Large intestine (tissue), 3 donors: ENCODE measurements around the gene SENP7. TPM values are rescaled to one million over a fixed set of nuclear protein-coding genes. Genes with fewer than 3 reads are reported as not detected.
A peak's percentile ranks its signal among the peaks of the same experiment; 100 is the strongest.

Experiments
- DNase-seq, 2 donors: peaks; one replicate each; pipeline versions ENCODE4 v3.0.0 to v3.0.0-alpha.2; 2013
- H3K27ac ChIP-seq: one replicate; pipeline ENCODE4 v1.5.1; 2013; ENCODE audit warnings: low read length
- H3K27me3 ChIP-seq: 2 replicates; pipeline ENCODE4 v1.6.1; 2013; ENCODE audit warnings: low read length; ENCODE audit not compliant: control insufficient read depth, insufficient read depth
- H3K36me3 ChIP-seq: 2 replicates; pipeline ENCODE4 v1.6.1; 2013; ENCODE audit warnings: low read length; ENCODE audit not compliant: control insufficient read depth, insufficient read depth
- H3K4me1 ChIP-seq: one replicate; pipeline ENCODE4 v1.6.1; 2013; ENCODE audit warnings: low read length; ENCODE audit not compliant: control insufficient read depth, insufficient read depth
- H3K4me3 ChIP-seq: one replicate; pipeline ENCODE4 v1.5.1; 2013; ENCODE audit warnings: low read length
- H3K9me3 ChIP-seq: one replicate; pipeline ENCODE4 v1.6.1; 2013; ENCODE audit warnings: mild to moderate bottlenecking, low read depth, low read length, moderate library complexity; ENCODE audit not compliant: control insufficient read depth
- WGBS: methylation state at CpG from one replicate; pipeline ENCODE4 v1.1.5; 2013; ENCODE audit warnings: low lambda C conversion rate; ENCODE audit not compliant: insufficient coverage; 5-methylcytosine and 5-hydroxymethylcytosine counted together
- polyA plus RNA-seq: library from polyadenylated mRNA; unstranded; fragments of 120-200 nt; gene quantifications from one replicate; pipeline ENCODE4 v1.2.1, GENCODE V29; 2013

The SENP7 gene
- polyA plus RNA-seq, 1 donor, result 41.1 TPM

DNA sequence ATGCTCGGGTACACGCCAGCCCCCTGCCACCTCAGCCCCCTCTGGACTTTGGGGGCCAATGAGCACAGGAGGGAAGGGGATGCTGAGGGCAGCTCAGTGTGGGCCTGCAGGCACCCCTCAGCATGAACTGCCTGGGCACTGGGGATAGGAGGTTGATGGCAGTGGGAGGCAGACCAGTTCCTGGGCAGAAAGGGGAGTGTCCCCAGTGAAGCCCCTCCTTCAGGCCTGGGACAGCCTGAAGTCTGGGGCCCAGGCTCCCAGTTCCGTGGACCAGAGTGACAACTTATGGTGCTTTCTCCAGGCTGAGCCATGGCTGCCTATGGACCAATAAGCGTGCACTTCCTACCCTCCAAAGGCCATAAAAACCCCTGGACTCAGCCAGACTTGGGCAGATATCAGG lies 129.4 kb downstream of the SENP7 start:
- H3K36me3 ChIP-seq, result peaks cover 6% of the 10 kb centered on the region
- H3K27me3 ChIP-seq, result no peaks in the 10 kb centered on the region
- H3K4me3 ChIP-seq, result no peak overlapping the region
- H3K9me3 ChIP-seq, result peaks cover 27% of the 10 kb centered on the region
- H3K27ac ChIP-seq, result no peak overlapping the region
- no peak for DNase-seq
- no CpG with 5 or more reads among the region's 4 CpGs for WGBS
- H3K4me1 ChIP-seq, result no peaks in the 10 kb centered on the region

DNA sequence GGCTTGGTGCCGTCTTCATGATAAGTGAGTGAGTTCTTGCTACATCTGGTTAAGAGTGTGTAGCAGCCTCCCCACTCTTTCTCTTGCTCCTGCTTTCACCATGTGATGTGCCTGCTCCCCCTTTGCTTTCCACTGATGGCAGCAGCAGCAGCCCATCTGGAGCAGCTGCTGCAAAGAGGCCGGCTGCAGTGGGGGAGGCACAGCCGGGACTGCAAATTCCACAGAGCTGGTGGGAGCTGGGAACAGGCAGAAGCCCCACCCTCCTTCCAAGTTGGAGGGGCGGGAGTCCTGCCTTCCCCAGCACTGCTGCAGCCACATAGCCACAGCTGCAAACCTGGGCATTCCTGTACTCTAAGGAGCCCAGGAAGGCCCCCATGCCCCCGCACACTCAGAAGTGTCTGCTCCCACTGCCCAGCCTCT lies 129.8 kb downstream of the SENP7 start:
- Histone ChIP-seq H3K36me3 (peaks cover 6% of the 10 kb centered on the region), H3K4me3 (no peak overlapping the region), H3K27ac (no peak overlapping the region), H3K9me3 (peaks cover 23% of the 10 kb centered on the region), H3K4me1 (no peaks in the 10 kb centered on the region), H3K27me3 (no peaks in the 10 kb centered on the region)
- no CpG with 5 or more reads among the region's 5 CpGs for WGBS
- DNase-seq, result peak in 1 of 2 donors; percentile 19

DNA sequence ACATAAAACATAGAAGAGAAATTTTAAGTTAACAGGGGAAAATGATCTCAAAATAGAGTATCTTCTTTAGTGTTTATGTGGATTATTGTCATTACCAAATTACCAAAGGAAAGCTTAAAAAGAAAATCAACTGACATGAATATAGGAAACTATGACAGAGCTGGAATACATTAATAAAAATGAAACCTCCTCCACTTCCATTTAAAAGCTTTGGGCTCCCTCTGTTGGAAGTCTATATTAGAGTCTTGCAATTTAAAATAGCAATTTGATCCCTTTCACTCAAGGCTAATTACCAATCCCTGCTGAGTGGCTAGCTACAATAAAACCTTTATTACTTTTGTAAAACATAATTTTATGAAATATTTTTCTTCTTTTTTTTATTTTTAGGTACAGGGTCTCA lies 131.2 kb downstream of the SENP7 start:
- Histone ChIP-seq H3K27me3 (no peaks in the 10 kb centered on the region), H3K4me3 (no peak overlapping the region), H3K9me3 (peaks cover 13% of the 10 kb centered on the region), H3K4me1 (peaks cover 8% of the 10 kb centered on the region), H3K27ac (no peak overlapping the region), H3K36me3 (peaks cover 6% of the 10 kb centered on the region)
- DNase-seq, result peak in 1 of 2 donors; percentile 19

DNA sequence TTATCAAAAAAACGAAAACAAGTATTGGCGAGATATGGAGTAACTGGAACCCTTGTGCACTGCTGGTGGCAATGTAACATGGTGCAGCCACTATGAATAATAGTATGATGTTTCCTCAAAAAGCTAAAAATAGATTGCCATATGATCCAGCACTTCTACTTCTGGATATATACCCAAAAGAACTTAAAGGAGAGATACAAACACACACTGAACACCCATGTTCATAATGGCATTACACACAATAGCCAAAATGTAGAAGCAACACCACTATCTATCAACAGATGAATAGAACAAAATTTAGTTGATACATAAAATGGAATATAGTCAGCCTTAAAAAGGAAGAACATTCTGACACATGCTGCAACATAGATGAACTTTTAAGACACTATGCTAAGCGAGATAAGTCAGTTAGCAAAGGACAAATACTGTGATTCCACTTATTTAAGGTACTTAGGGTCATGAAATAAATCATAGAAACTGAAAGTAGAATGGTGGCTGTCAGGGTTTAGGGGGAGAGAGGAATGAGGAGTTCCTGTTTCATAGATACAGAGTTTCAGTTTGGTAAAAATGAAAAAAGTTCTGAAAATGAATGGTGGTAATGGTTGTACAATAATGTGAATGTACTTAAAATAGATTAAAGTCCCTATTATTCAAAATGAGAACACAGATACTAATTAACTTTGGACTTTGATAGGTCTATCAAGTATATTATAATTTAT lies 133.2 kb downstream of the SENP7 start:
- H3K27ac ChIP-seq, result no peak overlapping the region
- H3K4me3 ChIP-seq, result no peak overlapping the region
- H3K4me1 ChIP-seq, result peaks cover 16% of the 10 kb centered on the region
- DNase-seq, result peak in 1 of 2 donors; percentile 10
- peaks cover 6% of the 10 kb centered on the region for H3K36me3 ChIP-seq
- H3K9me3 ChIP-seq, result peaks cover 13% of the 10 kb centered on the region
- H3K27me3 ChIP-seq, result no peaks in the 10 kb centered on the region
- WGBS, result 86% methylated on average over 2 of the region's 3 CpGs

DNA sequence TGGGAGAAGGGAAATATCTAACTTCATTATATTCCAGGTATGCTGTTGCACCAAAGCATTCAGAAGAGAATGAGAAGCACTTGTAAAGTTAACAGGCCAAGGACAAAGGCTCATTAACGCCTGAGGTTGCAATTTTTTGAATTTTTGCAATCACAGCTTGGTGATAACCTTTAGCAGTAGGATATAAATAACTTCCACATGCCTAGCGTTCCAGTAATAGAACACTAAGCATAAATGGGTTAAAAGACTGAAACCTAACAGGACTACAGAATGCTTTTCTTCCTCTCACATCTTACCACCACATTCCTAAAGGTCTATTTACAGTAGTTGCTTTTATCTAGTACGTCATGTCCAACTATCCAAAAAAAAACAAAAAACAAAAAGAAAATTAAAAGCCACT lies 135.2 kb downstream of the SENP7 start:
- 60% methylated on average over 1 of the region's 3 CpGs for WGBS
- peak in 1 of 2 donors; percentile 56 for DNase-seq
- H3K4me3 ChIP-seq, result no peak overlapping the region
- peak overlapping the region; percentile 6 for H3K27ac ChIP-seq
- H3K4me1 ChIP-seq, result peaks cover 16% of the 10 kb centered on the region
- H3K36me3 ChIP-seq, result no peaks in the 10 kb centered on the region
- H3K27me3 ChIP-seq, result no peaks in the 10 kb centered on the region
- H3K9me3 ChIP-seq, result peaks cover 13% of the 10 kb centered on the region

DNA sequence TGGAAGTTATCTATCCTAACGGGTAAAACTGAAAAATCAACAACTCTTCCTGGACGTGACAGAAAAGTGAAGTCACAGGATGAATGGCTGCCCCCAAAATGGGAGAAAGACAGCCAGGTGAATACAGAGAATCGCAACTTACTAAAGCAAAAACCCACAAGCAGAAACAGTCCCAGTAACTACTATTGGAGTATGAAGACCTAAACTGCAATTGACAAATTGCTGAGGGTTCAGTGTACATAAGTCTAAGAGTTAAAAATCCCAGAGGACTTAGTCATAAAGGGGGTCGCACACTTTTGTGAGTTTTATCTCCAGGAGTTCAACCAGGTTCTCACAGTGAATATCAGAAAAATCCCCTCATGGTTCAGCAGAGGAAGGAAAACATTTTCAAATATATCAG lies 135.8 kb downstream of the SENP7 start:
- no peak for DNase-seq
- Histone ChIP-seq H3K4me1 (peaks cover 16% of the 10 kb centered on the region), H3K9me3 (peaks cover 13% of the 10 kb centered on the region), H3K27ac (peak overlapping the region; percentile 6), H3K27me3 (no peaks in the 10 kb centered on the region), H3K4me3 (no peak overlapping the region), H3K36me3 (no peaks in the 10 kb centered on the region)
- WGBS, result 46% methylated on average over 3 of the region's 4 CpGs

DNA sequence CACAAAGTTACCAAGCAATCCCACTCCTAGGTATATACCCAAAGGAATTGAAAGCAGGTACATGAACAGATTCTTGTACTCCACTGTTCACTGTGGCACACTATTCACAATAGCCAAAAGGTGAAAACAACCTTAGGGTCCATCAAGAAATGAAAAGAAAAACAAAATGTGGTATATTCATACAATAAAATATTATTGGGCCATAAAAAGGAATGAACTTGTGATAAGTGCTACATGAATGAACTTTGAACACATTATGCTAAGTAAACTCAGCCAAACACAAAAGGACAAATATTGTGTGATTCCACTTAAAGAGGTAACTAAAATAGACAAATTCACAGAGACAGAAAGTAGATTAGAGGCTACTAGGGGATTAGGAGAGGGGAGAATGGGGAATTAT lies 137.4 kb downstream of the SENP7 start:
- H3K36me3 ChIP-seq, result no peaks in the 10 kb centered on the region
- H3K4me3 ChIP-seq, result no peak overlapping the region
- peaks cover 13% of the 10 kb centered on the region for H3K9me3 ChIP-seq
- H3K4me1 ChIP-seq, result peaks cover 16% of the 10 kb centered on the region
- peak overlapping the region; percentile 79 for H3K27ac ChIP-seq
- no peaks in the 10 kb centered on the region for H3K27me3 ChIP-seq
- peak in 1 of 2 donors; percentile 80 for DNase-seq

DNA sequence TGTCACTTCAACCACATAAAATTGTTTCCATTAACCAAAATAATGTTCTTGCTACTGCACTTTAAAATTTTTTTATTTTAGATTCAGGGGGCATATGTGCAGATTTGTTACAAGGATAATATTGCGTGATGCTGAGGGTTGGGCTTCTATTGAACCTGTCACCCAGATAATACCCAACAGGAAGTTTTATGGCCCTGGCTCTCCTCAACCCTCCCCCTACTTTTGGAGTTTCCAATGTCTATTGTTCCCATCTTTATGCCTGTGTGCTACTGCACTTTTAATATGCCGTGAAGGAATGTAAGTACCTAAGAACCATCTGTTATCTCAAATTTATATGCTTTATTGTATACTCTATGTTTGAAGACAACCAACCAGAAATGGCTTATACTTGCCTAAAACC lies 150.6 kb downstream of the SENP7 start:
- Histone ChIP-seq H3K27me3 (no peaks in the 10 kb centered on the region), H3K4me1 (no peaks in the 10 kb centered on the region), H3K4me3 (no peak overlapping the region), H3K9me3 (peaks cover 3% of the 10 kb centered on the region), H3K27ac (no peak overlapping the region), H3K36me3 (peaks cover 8% of the 10 kb centered on the region)
- no CpG with 5 or more reads among the region's 2 CpGs for WGBS
- no peak for DNase-seq

DNA sequence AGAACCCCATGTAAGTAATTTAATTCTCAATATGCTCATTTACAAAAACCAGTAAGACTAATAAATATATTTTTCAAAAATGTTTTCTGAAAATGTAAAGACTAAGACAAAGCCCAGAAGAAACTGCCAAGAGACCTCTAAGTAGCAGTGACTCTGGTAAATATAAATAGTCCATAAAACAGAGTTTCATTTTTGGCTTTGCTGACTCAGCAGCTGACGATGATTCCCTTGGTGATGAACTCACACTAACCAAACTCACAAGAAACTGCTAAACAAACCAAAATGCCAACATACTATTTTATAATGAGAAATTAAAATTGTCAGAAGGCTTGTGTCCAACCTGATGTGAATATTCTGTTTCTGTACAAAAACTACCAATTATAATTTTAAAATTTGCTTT lies 161.2 kb downstream of the SENP7 start:
- Histone ChIP-seq H3K4me1 (no peaks in the 10 kb centered on the region), H3K36me3 (peaks cover 2% of the 10 kb centered on the region), H3K9me3 (peaks cover under 1% of the 10 kb centered on the region), H3K27ac (no peak overlapping the region), H3K27me3 (no peaks in the 10 kb centered on the region), H3K4me3 (no peak overlapping the region)
- DNase-seq, result no peak
- WGBS, result no CpG with 5 or more reads among the region's 1 CpG

DNA sequence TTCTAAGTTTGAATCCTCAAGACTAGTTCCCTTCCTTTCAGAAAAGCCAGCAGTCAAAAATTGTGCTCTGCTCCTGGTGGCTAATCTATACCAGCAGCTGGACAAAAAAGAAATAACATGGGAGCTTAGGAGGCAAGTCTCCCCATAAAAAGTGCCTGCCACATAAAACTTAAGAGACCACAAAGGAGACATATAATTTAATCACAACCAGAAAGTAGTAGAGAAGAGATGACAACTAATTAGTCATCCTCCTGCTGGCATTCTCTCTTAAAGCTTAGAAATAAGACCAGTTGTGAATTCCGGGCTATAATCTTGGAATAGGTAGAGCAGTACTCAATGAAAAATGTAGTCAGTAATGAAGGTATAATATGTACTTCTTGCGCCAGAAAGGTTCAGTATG lies 172.4 kb downstream of the SENP7 start:
- H3K36me3 ChIP-seq, result peaks cover 16% of the 10 kb centered on the region
- no peaks in the 10 kb centered on the region for H3K27me3 ChIP-seq
- no peaks in the 10 kb centered on the region for H3K4me1 ChIP-seq
- no peak overlapping the region for H3K4me3 ChIP-seq
- H3K27ac ChIP-seq, result no peak overlapping the region
- no peak for DNase-seq
- WGBS, result no CpG with 5 or more reads among the region's 2 CpGs
- H3K9me3 ChIP-seq, result no peaks in the 10 kb centered on the region

DNA sequence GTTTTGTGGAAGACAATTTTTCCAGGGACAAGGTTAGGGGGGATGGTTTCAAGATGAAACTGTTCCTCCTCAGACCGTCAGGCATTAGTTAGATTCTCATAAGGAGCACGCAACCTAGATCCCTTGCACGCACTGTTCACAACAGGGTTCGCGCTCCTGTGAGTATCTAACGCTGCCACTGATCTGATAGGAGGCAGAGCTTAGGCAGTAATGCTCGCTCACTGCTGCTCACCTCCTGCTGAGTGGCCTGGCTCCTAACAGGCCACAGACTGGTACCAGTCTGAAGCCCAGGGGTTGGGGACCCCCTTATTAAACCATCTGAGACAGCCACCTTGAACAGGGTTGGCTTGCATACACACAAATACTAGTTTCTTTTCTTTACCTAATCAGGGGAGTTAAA lies 179.1 kb downstream of the SENP7 start:
- no peak for DNase-seq
- Histone ChIP-seq H3K27me3 (no peaks in the 10 kb centered on the region), H3K27ac (no peak overlapping the region), H3K36me3 (peaks cover 18% of the 10 kb centered on the region), H3K4me3 (no peak overlapping the region), H3K9me3 (no peaks in the 10 kb centered on the region), H3K4me1 (no peaks in the 10 kb centered on the region)
- no CpG with 5 or more reads among the region's 7 CpGs for WGBS
